Chondrocyte (in vitro differentiated cells): ENCODE measurements around the gene CFAP161. TPM values are rescaled to one million over a fixed set of nuclear protein-coding genes. Genes with fewer than 3 reads are reported as not detected.

Source experiments
- DNase-seq: peaks from one replicate; pipeline ENCODE4 v3.0.0; 2021; ENCODE audit warnings: mixed read lengths, low spot score
- H3K27ac Mint-ChIP-seq: one replicate; pipeline ENCODE4 v1.8.0; 2021; ENCODE audit warnings: mild to moderate bottlenecking, moderate library complexity, mixed read lengths; ENCODE audit not compliant: unreplicated experiment
- H3K27me3 Mint-ChIP-seq: 2 replicates; pipeline ENCODE4 v1.8.0; 2021; ENCODE audit warnings: low read depth, mixed read lengths
- H3K36me3 Mint-ChIP-seq: 2 replicates; pipeline ENCODE4 v1.8.0; 2021; ENCODE audit warnings: low read depth, mixed read lengths
- H3K4me1 Mint-ChIP-seq: 2 replicates; pipeline ENCODE4 v1.8.0; 2021; ENCODE audit warnings: low read depth, mild to moderate bottlenecking, mixed read lengths
- H3K4me3 Mint-ChIP-seq: one replicate; pipeline ENCODE4 v1.8.0; 2021; ENCODE audit warnings: mild to moderate bottlenecking, moderate library complexity, mixed read lengths; ENCODE audit not compliant: unreplicated experiment
- H3K9me3 Mint-ChIP-seq: 2 replicates; pipeline ENCODE4 v1.8.0; 2021; ENCODE audit warnings: low read depth, mixed read lengths
- CTCF ChIP-seq: fragments of 200-600 bp; sonication (generic); IDR thresholded peaks from 2 replicates; pipeline ENCODE4 v1.5.0; 2021; ENCODE audit warnings: antibody characterized with exemption, mild to moderate bottlenecking, moderate library complexity
- total RNA-seq: library from RNA; stranded (reverse); gene quantifications from 3 replicates; pipeline ENCODE4 v1.2.1, GENCODE V29; 2021

CFAP161 gene
- total RNA-seq, 1 donor from 2014 or later = not detected

- Mint-ChIP-seq H3K36me3 (peaks cover 1% of the 10 kb centered on the region), H3K4me1 (peaks cover 47% of the 10 kb centered on the region), H3K9me3 (no peaks in the 10 kb centered on the region), H3K4me3 (no peak overlapping the region), H3K27ac (peak overlapping the region; percentile 49), H3K27me3 (no peaks in the 10 kb centered on the region)
- no peak for DNase-seq
- TF ChIP-seq CTCF = no peak
Measured at GRCh38 chr15:81095690-81096365, 38.2 kb upstream of the CFAP161 start.

DNA sequence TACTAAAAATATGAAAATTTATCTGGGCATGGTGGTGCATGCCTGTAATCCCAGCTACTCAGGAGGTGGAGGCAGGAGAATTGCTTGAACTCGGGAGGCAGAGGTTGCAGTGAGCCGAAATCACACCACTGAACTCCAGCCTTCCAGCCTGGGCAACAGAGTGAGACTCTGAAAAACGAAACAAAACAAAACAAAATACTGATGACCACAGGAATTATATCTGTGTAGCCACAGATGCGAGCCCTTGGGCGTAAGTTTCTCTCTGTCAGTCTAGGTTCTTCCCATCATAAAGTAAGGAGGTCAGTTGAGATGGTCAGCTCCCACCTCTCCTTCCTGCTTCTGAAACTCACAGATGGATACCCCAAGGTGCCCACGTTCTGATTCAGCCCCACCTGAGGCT lies 37.7 kb upstream of the CFAP161 start:
- Mint-ChIP-seq H3K27ac (no peak overlapping the region), H3K36me3 (peaks cover 1% of the 10 kb centered on the region)
- TF ChIP-seq CTCF = no peak

DNA sequence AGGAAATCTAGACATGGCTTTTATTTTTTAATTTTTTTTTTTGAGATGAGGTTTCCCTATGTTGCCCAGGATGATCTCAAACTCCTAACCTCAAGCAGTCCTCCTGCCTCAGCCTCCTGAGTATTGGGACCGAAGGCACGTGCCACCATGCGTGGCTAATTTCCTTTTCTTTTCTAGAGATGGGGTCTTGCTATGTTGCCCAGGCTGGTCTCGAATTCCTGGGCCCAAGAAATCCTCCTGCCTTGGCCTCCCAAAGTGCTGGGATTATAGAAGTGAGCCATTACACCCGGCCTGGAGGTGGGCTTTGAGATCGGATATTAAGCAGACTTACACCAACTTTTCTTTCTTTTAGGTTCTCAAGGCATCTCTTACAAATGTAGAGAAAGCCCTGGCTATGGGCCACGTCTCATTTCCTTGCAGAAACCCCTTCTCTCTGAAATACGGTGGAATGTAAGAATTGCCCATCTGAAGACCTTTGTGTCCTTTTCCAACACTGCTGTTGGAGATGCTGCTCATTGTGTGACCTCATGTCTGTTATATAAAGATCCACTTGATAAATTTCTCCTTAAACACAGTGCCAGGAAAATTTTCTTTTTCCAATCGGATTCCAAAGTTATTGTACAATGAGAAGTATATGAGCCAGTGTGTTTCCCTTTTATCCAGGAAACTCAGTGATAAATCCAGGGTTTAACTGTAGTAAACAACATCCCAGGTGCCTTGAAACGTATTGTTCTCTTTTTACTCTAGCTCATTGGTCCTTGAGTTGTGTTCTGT lies 36.8 kb upstream of the CFAP161 start:
- no peaks in the 10 kb centered on the region for H3K27me3 Mint-ChIP-seq
- H3K27ac Mint-ChIP-seq = no peak overlapping the region
- peaks cover 45% of the 10 kb centered on the region for H3K4me1 Mint-ChIP-seq

More for the DNA sequence above, 37.7 kb upstream of the CFAP161 start:
- no peaks in the 10 kb centered on the region for H3K27me3 Mint-ChIP-seq
- DNase-seq = no peak
- peaks cover 47% of the 10 kb centered on the region for H3K4me1 Mint-ChIP-seq
- no peak overlapping the region for H3K4me3 Mint-ChIP-seq
- no peaks in the 10 kb centered on the region for H3K9me3 Mint-ChIP-seq

DNA sequence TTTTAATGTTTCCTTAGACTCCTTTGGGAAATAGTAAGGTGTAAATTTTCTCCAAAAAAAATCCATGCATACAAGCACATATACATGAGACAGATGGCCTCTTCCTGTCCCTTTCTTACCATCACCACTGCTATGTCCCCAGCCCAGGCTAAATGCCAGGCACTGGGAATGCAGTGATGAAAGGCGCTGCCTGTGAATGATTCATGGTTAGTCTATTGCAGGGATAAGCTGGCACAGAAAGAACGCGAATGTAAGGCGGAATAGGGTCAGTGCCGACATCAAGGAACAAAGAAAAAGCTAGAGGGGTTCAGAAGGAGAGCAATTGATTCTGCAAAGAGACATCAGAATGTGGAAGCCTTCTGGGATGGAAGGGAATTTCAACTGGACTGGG lies 36.2 kb upstream of the CFAP161 start:
- Mint-ChIP-seq H3K27ac (no peak overlapping the region), H3K4me3 (no peak overlapping the region), H3K36me3 (peaks cover 1% of the 10 kb centered on the region), H3K9me3 (no peaks in the 10 kb centered on the region), H3K27me3 (no peaks in the 10 kb centered on the region), H3K4me1 (peaks cover 40% of the 10 kb centered on the region)
- TF ChIP-seq CTCF = no peak
- DNase-seq = no peak

More for the DNA sequence above, 36.8 kb upstream of the CFAP161 start:
- H3K36me3 Mint-ChIP-seq = peaks cover 1% of the 10 kb centered on the region
- H3K9me3 Mint-ChIP-seq = no peaks in the 10 kb centered on the region
- no peak overlapping the region for H3K4me3 Mint-ChIP-seq
- TF ChIP-seq CTCF = no peak
- no peak for DNase-seq

GRCh38 chr15:81098349-81098748 lies 35.7 kb upstream of the CFAP161 start:
- Mint-ChIP-seq H3K27me3 (no peaks in the 10 kb centered on the region), H3K4me3 (no peak overlapping the region), H3K27ac (no peak overlapping the region), H3K36me3 (peaks cover 1% of the 10 kb centered on the region), H3K9me3 (no peaks in the 10 kb centered on the region), H3K4me1 (peaks cover 35% of the 10 kb centered on the region)
- DNase-seq = no peak
- no peak for TF ChIP-seq CTCF
